ENCODE results near the gene ANKRD22.

The ANKRD22 gene

GRCh38 chr10:88794731-88795130, 56.9 kb downstream of the ANKRD22 start:
- no peak for DNase-seq

- no peak for DNase-seq
These were observed 57.8 kb downstream of the ANKRD22 start for GRCh38 chr10:88793712-88794299.

DNA sequence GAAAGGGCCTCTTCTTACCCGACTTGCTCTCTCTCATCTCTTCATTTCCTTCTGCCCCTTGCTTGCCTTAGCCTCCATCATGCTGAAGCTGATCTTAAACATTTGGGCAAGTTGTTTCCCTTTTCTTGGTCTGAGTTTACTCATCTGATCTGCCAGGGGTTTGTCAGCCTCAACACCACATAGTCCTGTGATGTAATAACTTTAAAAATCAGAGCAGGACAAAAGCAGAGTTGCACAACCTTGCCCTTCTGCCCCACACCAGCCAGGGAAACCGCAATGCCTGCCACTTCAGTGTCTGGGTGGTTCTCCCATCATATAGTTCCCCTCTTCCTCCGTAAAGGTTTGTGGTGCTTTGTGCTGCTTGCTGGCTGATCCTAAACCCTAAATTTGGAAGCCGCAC, 59.0 kb downstream of the ANKRD22 start:
- DNase-seq, result no peak

GRCh38 chr10:88791924-88792323, 59.7 kb downstream of the ANKRD22 start:
- peak; percentile 26 for DNase-seq

- no peak for DNase-seq
These were observed 62.7 kb downstream of the ANKRD22 start for GRCh38 chr10:88788924-88789323.

- no peak for DNase-seq
These were observed 64.2 kb downstream of the ANKRD22 start for GRCh38 chr10:88787463-88787862.

- no peak for DNase-seq
These were observed 65.4 kb downstream of the ANKRD22 start for GRCh38 chr10:88786032-88786770.

GRCh38 chr10:88783724-88784123, 67.9 kb downstream of the ANKRD22 start:
- DNase-seq, result no peak

GRCh38 chr10:88782222-88782621, 69.4 kb downstream of the ANKRD22 start:
- DNase-seq, result no peak

DNA sequence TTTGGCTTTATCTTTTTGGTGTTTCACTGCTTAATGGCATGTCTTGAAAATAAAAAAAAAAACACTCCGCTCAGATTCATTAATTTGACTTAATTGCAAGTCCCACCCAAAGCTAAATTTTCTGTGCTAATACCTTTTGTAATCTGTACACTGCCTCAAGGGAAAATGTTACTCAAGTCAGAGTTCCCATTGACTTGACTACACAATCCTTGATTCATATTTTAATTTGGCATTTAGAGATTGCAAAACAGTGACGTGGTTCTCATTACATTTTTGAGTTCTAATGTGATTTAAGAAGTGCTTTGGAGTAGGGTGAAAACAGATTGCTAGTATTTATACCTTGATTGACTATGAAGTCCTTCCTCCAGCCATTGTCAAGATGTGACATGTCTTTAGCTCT, 70.4 kb downstream of the ANKRD22 start:
- DNase-seq, result no peak
